IMR-90 (cell line): ENCODE measurements around the gene SYCP1. TPM values are rescaled to one million over a fixed set of nuclear protein-coding genes. Genes with fewer than 3 reads are reported as not detected.
A peak's percentile ranks its signal among the peaks of the same experiment; 100 is the strongest.

ENCODE experiments used
- ATAC-seq: fragments of 200-7000 bp; cut with Tn5 transposase; 2 replicates; pipeline ENCODE4 v1.9.1; 2020; ENCODE audit warnings: low read depth, mild to moderate bottlenecking, moderate library complexity
- BruUV-seq: library from RNA; stranded (reverse); fragments of 400-500 nt; replicated peaks from 2 replicates; lab custom pipeline; 2021; lab: Mats Ljungman, UMichigan
- CTCF ChIA-PET: fragments of 300-600 bp; formaldehyde crosslinking; extraction: SDS; loops from one replicate; lab custom pipeline; 2021; ENCODE audit warnings: antibody characterized with exemption; lab: Yijun Ruan, JAX
- POLR2A ChIA-PET: fragments of 300-600 bp; sonication (Branson Sonifier 250); formaldehyde crosslinking; loops from one replicate; lab custom pipeline; 2022; ENCODE audit warnings: antibody characterized with exemption; ENCODE audit not compliant: unreplicated experiment; lab: Charles Lee
- DNase-seq: peaks from one replicate; pipeline ENCODE4 v3.0.0; 2013
- H2AFZ ChIP-seq: replicated peaks from 2 replicates; pipeline ENCODE3; 2013; ENCODE audit warnings: low read length, mild to moderate bottlenecking; ENCODE audit not compliant: poor library complexity
- H2AK5ac ChIP-seq: 2 replicates; pipeline ENCODE4 v1.6.1; 2013; ENCODE audit warnings: low read depth, low read length, inconsistent platforms
- H2AK9ac ChIP-seq: replicated peaks from 2 replicates; pipeline ENCODE3; 2013; ENCODE audit warnings: mild to moderate bottlenecking, low read depth, low read length, moderate library complexity; ENCODE audit not compliant: poor library complexity
- H2BK120ac ChIP-seq: 2 replicates; pipeline ENCODE4 v1.6.1; 2013; ENCODE audit warnings: low read depth, low read length, inconsistent platforms
- H2BK15ac ChIP-seq: 3 replicates; pipeline ENCODE4 v1.6.1; 2013; ENCODE audit warnings: low read depth, low read length, inconsistent platforms
- H2BK20ac ChIP-seq: 2 replicates; pipeline ENCODE4 v1.6.1; 2013; ENCODE audit warnings: low read depth, mild to moderate bottlenecking, inconsistent platforms, low read length, moderate library complexity
- H2BK5ac ChIP-seq: 2 replicates; pipeline ENCODE4 v1.6.1; 2013; ENCODE audit warnings: mild to moderate bottlenecking, low read depth, low read length, inconsistent platforms; ENCODE audit not compliant: poor library complexity, severe bottlenecking
- H3K14ac ChIP-seq: replicated peaks from 2 replicates; pipeline ENCODE4 v1.6.1; 2013; ENCODE audit warnings: low read depth, low read length, inconsistent platforms
- H3K18ac ChIP-seq: 2 replicates; pipeline ENCODE4 v1.6.1; 2013; ENCODE audit warnings: low read depth, low read length, control low read depth
- H3K23ac ChIP-seq: 2 replicates; pipeline ENCODE4 v1.6.1; 2013; ENCODE audit warnings: low read depth, low read length, inconsistent platforms
- H3K27ac ChIP-seq: 2 replicates; pipeline ENCODE4 v1.5.1; 2013; ENCODE audit warnings: mild to moderate bottlenecking, control low read depth, low read length; ENCODE audit not compliant: insufficient read depth
- H3K27me3 ChIP-seq: 2 replicates; pipeline ENCODE4 v1.6.1; 2013; ENCODE audit warnings: low read length; ENCODE audit not compliant: control insufficient read depth, insufficient read depth
- H3K36me3 ChIP-seq: 2 replicates; pipeline ENCODE4 v1.6.1; 2013; ENCODE audit warnings: low read length, mixed read lengths; ENCODE audit not compliant: control insufficient read depth, insufficient read depth
- H3K4ac ChIP-seq: 2 replicates; pipeline ENCODE4 v1.6.1; 2013; ENCODE audit warnings: low read depth, low read length, inconsistent platforms
- H3K4me1 ChIP-seq: 2 replicates; pipeline ENCODE4 v1.6.1; 2013; ENCODE audit warnings: low read length, mixed read lengths; ENCODE audit not compliant: control insufficient read depth, insufficient read depth
- H3K4me2 ChIP-seq: 2 replicates; pipeline ENCODE4 v1.6.1; 2013; ENCODE audit warnings: low read depth, mild to moderate bottlenecking, control low read depth, low read length, moderate library complexity
- H3K4me3 ChIP-seq: 2 replicates; pipeline ENCODE4 v1.5.1; 2013; ENCODE audit warnings: low read depth, mild to moderate bottlenecking, control low read depth, low read length, moderate library complexity; ENCODE audit not compliant: insufficient read depth
- H3K56ac ChIP-seq: 2 replicates; pipeline ENCODE4 v1.6.1; 2013; ENCODE audit warnings: low read length, inconsistent platforms; ENCODE audit not compliant: insufficient read depth; ENCODE audit errors: extremely low read depth
- H3K79me1 ChIP-seq, 2 experiments: 2 replicates each; pipeline ENCODE4 v1.6.1; 2013; ENCODE audit warnings: low read length in 2 of 2, inconsistent platforms in 1 of 2, low read depth in 1 of 2
- H3K9ac ChIP-seq: 2 replicates; pipeline ENCODE4 v1.6.1; 2013; ENCODE audit warnings: low read depth, low read length, control low read depth
- H3K9me1 ChIP-seq: 2 replicates; pipeline ENCODE4 v1.6.1; 2013; ENCODE audit warnings: low read length, inconsistent platforms; ENCODE audit not compliant: insufficient read depth
- H3K9me3 ChIP-seq: 2 replicates; pipeline ENCODE4 v1.6.1; 2013; ENCODE audit warnings: low read length; ENCODE audit not compliant: control insufficient read depth, insufficient read depth
- H4K20me1 ChIP-seq: 2 replicates; pipeline ENCODE4 v1.6.1; 2013; ENCODE audit warnings: low read length, inconsistent platforms; ENCODE audit not compliant: insufficient read depth
- H4K5ac ChIP-seq: 2 replicates; pipeline ENCODE4 v1.6.1; 2013; ENCODE audit warnings: mild to moderate bottlenecking, low read depth, low read length, control low read depth
- H4K8ac ChIP-seq, 2 experiments: 2 replicates each; pipeline ENCODE4 v1.6.1; 2013; ENCODE audit warnings: low read depth in 2 of 2, low read length in 2 of 2, control low read depth in 1 of 2, inconsistent platforms in 1 of 2
- H4K91ac ChIP-seq: 2 replicates; pipeline ENCODE4 v1.6.1; 2013; ENCODE audit warnings: low read depth, low read length, inconsistent platforms; ENCODE audit not compliant: insufficient read depth
- CTCF ChIP-seq: conservative IDR thresholded peaks from 2 replicates; pipeline ENCODE4 v1.5.1; 2012; ENCODE audit warnings: mild to moderate bottlenecking, low read depth, low read length, improper control_type of control experiment
- ELK1 ChIP-seq: fragments of 150-350 bp; IDR thresholded peaks from 2 replicates; pipeline ENCODE4 v1.6.1; 2016; ENCODE audit warnings: low read depth, mild to moderate bottlenecking, low read length, moderate library complexity, borderline replicate concordance
- FOS ChIP-seq: fragments of 150-350 bp; IDR thresholded peaks from 2 replicates; pipeline ENCODE4 v1.6.1; 2016; ENCODE audit warnings: low read depth, low read length
- MXI1 ChIP-seq: IDR thresholded peaks from 2 replicates; pipeline ENCODE4 v1.6.1; 2012; ENCODE audit warnings: low read depth, mild to moderate bottlenecking, low read length, moderate library complexity, borderline replicate concordance
- POLR2A ChIP-seq: IDR thresholded peaks from 2 replicates; pipeline ENCODE4 v1.6.1; 2012; ENCODE audit warnings: mild to moderate bottlenecking, low read depth, low read length
- RCOR1 ChIP-seq: IDR thresholded peaks from 2 replicates; pipeline ENCODE4 v1.6.1; 2012; ENCODE audit warnings: mild to moderate bottlenecking, low read length, improper control_type of control experiment; ENCODE audit not compliant: insufficient replicate concordance
- USF2 ChIP-seq: fragments of 150-350 bp; IDR thresholded peaks from 2 replicates; pipeline ENCODE4 v1.6.1; 2017; ENCODE audit warnings: mild to moderate bottlenecking, antibody characterized with exemption, low read length, low read depth
- dilution Hi-C: fragments of 300-500 bp; cut with HindIII; formaldehyde crosslinking; loops from one replicate; pipeline ENCODE4 v1.14.3; 2018; ENCODE audit warnings: low sequenced_read_pairs; ENCODE audit not compliant: unreplicated experiment
- in situ Hi-C: fragments of 300-500 bp; cut with MboI; formaldehyde crosslinking; loops from 3 replicates; pipeline ENCODE4 v1.14.3; 2019; ENCODE audit warnings: low sequenced_read_pairs, inconsistent platforms, mixed read lengths
- intact Hi-C: fragments of 100-400 bp; cut with micrococcal nuclease; formaldehyde crosslinking; loops from 2 replicates; pipeline ENCODE4 v1.10.0; 2022
- polyA plus RNA-seq, 3 experiments: library from polyadenylated mRNA; depleted of rRNA; stranded (reverse); fragments of >200 nt; gene quantifications; 2 replicates each; pipeline ENCODE4 v1.2.3, GENCODE V29; 2012; ENCODE audit warnings: low replicate concordance in 1 of 3
- total RNA-seq: library from RNA; depleted of rRNA; stranded (reverse); fragments of >200 nt; gene quantifications from 2 replicates; pipeline ENCODE4 v1.2.3, GENCODE V29; 2012

The SYCP1 gene
- total and polyA plus RNA-seq, 2 of the 4 experiments (the other 2 are of a cell fraction) = not detected

- no peak overlapping the region for H2BK120ac ChIP-seq
- no peak overlapping the region for H3K56ac ChIP-seq
- no peak overlapping the region for H3K9ac ChIP-seq
- H3K27ac ChIP-seq = no peak overlapping the region
- no peak overlapping the region for H3K14ac ChIP-seq
- dilution Hi-C loops (no loop called here), intact Hi-C loops (loop anchor here (2.0 kb wide), 1 partner anchor 63 kb away; no protein-coding TSS in a partner anchor), in situ Hi-C loops (no loop called here)
- H3K4me2 ChIP-seq = no peak overlapping the region
- H3K18ac ChIP-seq = no peak overlapping the region
- no peak for TF ChIP-seq ELK1
- no peak for TF ChIP-seq POLR2A
- no peak for TF ChIP-seq FOS
- TF ChIP-seq CTCF = peak; percentile 23; the same call in 1 of the 2 replicates
- TF ChIP-seq USF2 = no peak
- TF ChIP-seq RCOR1 = no peak
- TF ChIP-seq MXI1 = no peak
- ChIA-PET POLR2A (no interaction called here), CTCF (interaction anchor here (1.5 kb wide), 1 partner anchor 11 kb away, joined by 7 read pairs; no protein-coding TSS in a partner anchor)
- H4K8ac ChIP-seq = no peak overlapping the region
- no peak overlapping the region for H3K23ac ChIP-seq
- H2BK15ac ChIP-seq = no peak overlapping the region
- no peak overlapping the region for H3K4me3 ChIP-seq
- no peak overlapping the region for H2BK5ac ChIP-seq
- no peaks in the 10 kb centered on the region for H4K20me1 ChIP-seq
- no peak overlapping the region for H2BK20ac ChIP-seq
- H3K4ac ChIP-seq = no peak overlapping the region
- H3K4me1 ChIP-seq = peaks cover 1% of the 10 kb centered on the region; the same call in 1 of the 2 replicates
- BruUV-seq = no TSS peak
- DNase-seq (no peak), ATAC-seq (0 out of 2 replicates have a peak, but pooled peaks have one; percentile 27)
- H4K91ac ChIP-seq = no peak overlapping the region
- no peaks in the 10 kb centered on the region; the same call in 1 of the 2 replicates for H3K27me3 ChIP-seq
- H3K79me1 ChIP-seq = no peaks in the 10 kb centered on the region
- H3K9me1 ChIP-seq = no peaks in the 10 kb centered on the region
- H2AK9ac ChIP-seq = no peak overlapping the region
- no peaks in the 10 kb centered on the region for H3K9me3 ChIP-seq
- H2AFZ ChIP-seq = no peak overlapping the region
- H2AK5ac ChIP-seq = no peak overlapping the region
- no peak overlapping the region for H4K5ac ChIP-seq
- no peaks in the 10 kb centered on the region for H3K36me3 ChIP-seq
Observed at GRCh38 chr1:115041654-115042053, 187.0 kb downstream of the SYCP1 start.
